IMR-90 (cell line): ENCODE data around the gene LYPD6B. TPM values are rescaled to one million over a fixed set of nuclear protein-coding genes. Genes with fewer than 3 reads are reported as not detected.

Source experiments
- ATAC-seq: fragments of 200-7000 bp; cut with Tn5 transposase; 2 replicates; pipeline ENCODE4 v1.9.1; 2020; ENCODE audit warnings: low read depth, mild to moderate bottlenecking, moderate library complexity
- BruUV-seq: library from RNA; stranded (reverse); fragments of 400-500 nt; replicated peaks from 2 replicates; lab custom pipeline; 2021; lab: Mats Ljungman, UMichigan
- CTCF ChIA-PET: fragments of 300-600 bp; formaldehyde crosslinking; extraction: SDS; loops from one replicate; lab custom pipeline; 2021; ENCODE audit warnings: antibody characterized with exemption; lab: Yijun Ruan, JAX
- POLR2A ChIA-PET: fragments of 300-600 bp; sonication (Branson Sonifier 250); formaldehyde crosslinking; loops from one replicate; lab custom pipeline; 2022; ENCODE audit warnings: antibody characterized with exemption; ENCODE audit not compliant: unreplicated experiment; lab: Charles Lee
- DNase-seq: peaks from one replicate; pipeline ENCODE4 v3.0.0; 2013
- H2AFZ ChIP-seq: replicated peaks from 2 replicates; pipeline ENCODE3; 2013; ENCODE audit warnings: low read length, mild to moderate bottlenecking; ENCODE audit not compliant: poor library complexity
- H2AK5ac ChIP-seq: 2 replicates; pipeline ENCODE4 v1.6.1; 2013; ENCODE audit warnings: low read depth, low read length, inconsistent platforms
- H2AK9ac ChIP-seq: replicated peaks from 2 replicates; pipeline ENCODE3; 2013; ENCODE audit warnings: mild to moderate bottlenecking, low read depth, low read length, moderate library complexity; ENCODE audit not compliant: poor library complexity
- H2BK120ac ChIP-seq: 2 replicates; pipeline ENCODE4 v1.6.1; 2013; ENCODE audit warnings: low read depth, low read length, inconsistent platforms
- H2BK15ac ChIP-seq: 3 replicates; pipeline ENCODE4 v1.6.1; 2013; ENCODE audit warnings: low read depth, low read length, inconsistent platforms
- H2BK20ac ChIP-seq: 2 replicates; pipeline ENCODE4 v1.6.1; 2013; ENCODE audit warnings: low read depth, mild to moderate bottlenecking, inconsistent platforms, low read length, moderate library complexity
- H2BK5ac ChIP-seq: 2 replicates; pipeline ENCODE4 v1.6.1; 2013; ENCODE audit warnings: mild to moderate bottlenecking, low read depth, low read length, inconsistent platforms; ENCODE audit not compliant: poor library complexity, severe bottlenecking
- H3K14ac ChIP-seq: replicated peaks from 2 replicates; pipeline ENCODE4 v1.6.1; 2013; ENCODE audit warnings: low read depth, low read length, inconsistent platforms
- H3K18ac ChIP-seq: 2 replicates; pipeline ENCODE4 v1.6.1; 2013; ENCODE audit warnings: low read depth, low read length, control low read depth
- H3K23ac ChIP-seq: 2 replicates; pipeline ENCODE4 v1.6.1; 2013; ENCODE audit warnings: low read depth, low read length, inconsistent platforms
- H3K27ac ChIP-seq: 2 replicates; pipeline ENCODE4 v1.5.1; 2013; ENCODE audit warnings: mild to moderate bottlenecking, control low read depth, low read length; ENCODE audit not compliant: insufficient read depth
- H3K27me3 ChIP-seq: 2 replicates; pipeline ENCODE4 v1.6.1; 2013; ENCODE audit warnings: low read length; ENCODE audit not compliant: control insufficient read depth, insufficient read depth
- H3K36me3 ChIP-seq: 2 replicates; pipeline ENCODE4 v1.6.1; 2013; ENCODE audit warnings: low read length, mixed read lengths; ENCODE audit not compliant: control insufficient read depth, insufficient read depth
- H3K4ac ChIP-seq: 2 replicates; pipeline ENCODE4 v1.6.1; 2013; ENCODE audit warnings: low read depth, low read length, inconsistent platforms
- H3K4me1 ChIP-seq: 2 replicates; pipeline ENCODE4 v1.6.1; 2013; ENCODE audit warnings: low read length, mixed read lengths; ENCODE audit not compliant: control insufficient read depth, insufficient read depth
- H3K4me2 ChIP-seq: 2 replicates; pipeline ENCODE4 v1.6.1; 2013; ENCODE audit warnings: low read depth, mild to moderate bottlenecking, control low read depth, low read length, moderate library complexity
- H3K4me3 ChIP-seq: 2 replicates; pipeline ENCODE4 v1.5.1; 2013; ENCODE audit warnings: low read depth, mild to moderate bottlenecking, control low read depth, low read length, moderate library complexity; ENCODE audit not compliant: insufficient read depth
- H3K56ac ChIP-seq: 2 replicates; pipeline ENCODE4 v1.6.1; 2013; ENCODE audit warnings: low read length, inconsistent platforms; ENCODE audit not compliant: insufficient read depth; ENCODE audit errors: extremely low read depth
- H3K79me1 ChIP-seq, 2 experiments: 2 replicates each; pipeline ENCODE4 v1.6.1; 2013; ENCODE audit warnings: low read length in 2 of 2, inconsistent platforms in 1 of 2, low read depth in 1 of 2
- H3K9ac ChIP-seq: 2 replicates; pipeline ENCODE4 v1.6.1; 2013; ENCODE audit warnings: low read depth, low read length, control low read depth
- H3K9me1 ChIP-seq: 2 replicates; pipeline ENCODE4 v1.6.1; 2013; ENCODE audit warnings: low read length, inconsistent platforms; ENCODE audit not compliant: insufficient read depth
- H3K9me3 ChIP-seq: 2 replicates; pipeline ENCODE4 v1.6.1; 2013; ENCODE audit warnings: low read length; ENCODE audit not compliant: control insufficient read depth, insufficient read depth
- H4K20me1 ChIP-seq: 2 replicates; pipeline ENCODE4 v1.6.1; 2013; ENCODE audit warnings: low read length, inconsistent platforms; ENCODE audit not compliant: insufficient read depth
- H4K5ac ChIP-seq: 2 replicates; pipeline ENCODE4 v1.6.1; 2013; ENCODE audit warnings: mild to moderate bottlenecking, low read depth, low read length, control low read depth
- H4K8ac ChIP-seq, 2 experiments: 2 replicates each; pipeline ENCODE4 v1.6.1; 2013; ENCODE audit warnings: low read depth in 2 of 2, low read length in 2 of 2, control low read depth in 1 of 2, inconsistent platforms in 1 of 2
- H4K91ac ChIP-seq: 2 replicates; pipeline ENCODE4 v1.6.1; 2013; ENCODE audit warnings: low read depth, low read length, inconsistent platforms; ENCODE audit not compliant: insufficient read depth
- FOS ChIP-seq: fragments of 150-350 bp; IDR thresholded peaks from 2 replicates; pipeline ENCODE4 v1.6.1; 2016; ENCODE audit warnings: low read depth, low read length
- MXI1 ChIP-seq: IDR thresholded peaks from 2 replicates; pipeline ENCODE4 v1.6.1; 2012; ENCODE audit warnings: low read depth, mild to moderate bottlenecking, low read length, moderate library complexity, borderline replicate concordance
- WGBS, 2 experiments: methylation state at CpG; one replicate each; pipeline versions ENCODE4 v1.1.5 to v1.1.7; 2013; ENCODE audit warnings: missing lambda C conversion rate in 2 of 2; ENCODE audit not compliant: insufficient read length in 1 of 2; ENCODE audit errors: extremely low coverage in 2 of 2; 5-methylcytosine and 5-hydroxymethylcytosine counted together
- dilution Hi-C: fragments of 300-500 bp; cut with HindIII; formaldehyde crosslinking; loops from one replicate; pipeline ENCODE4 v1.14.3; 2018; ENCODE audit warnings: low sequenced_read_pairs; ENCODE audit not compliant: unreplicated experiment
- in situ Hi-C: fragments of 300-500 bp; cut with MboI; formaldehyde crosslinking; loops from 3 replicates; pipeline ENCODE4 v1.14.3; 2019; ENCODE audit warnings: low sequenced_read_pairs, inconsistent platforms, mixed read lengths
- intact Hi-C: fragments of 100-400 bp; cut with micrococcal nuclease; formaldehyde crosslinking; loops from 2 replicates; pipeline ENCODE4 v1.10.0; 2022
- polyA plus RNA-seq, 3 experiments: library from polyadenylated mRNA; depleted of rRNA; stranded (reverse); fragments of >200 nt; gene quantifications; 2 replicates each; pipeline ENCODE4 v1.2.3, GENCODE V29; 2012; ENCODE audit warnings: low replicate concordance in 1 of 3
- total RNA-seq: library from RNA; depleted of rRNA; stranded (reverse); fragments of >200 nt; gene quantifications from 2 replicates; pipeline ENCODE4 v1.2.3, GENCODE V29; 2012

The LYPD6B gene
- total and polyA plus RNA-seq, 2 of the 4 experiments (the other 2 are of a cell fraction), result 0.05 TPM; not detected in 1

- Histone ChIP-seq H4K91ac (no peak overlapping the region), H3K4me3 (no peak overlapping the region), H2BK5ac (no peak overlapping the region), H3K18ac (no peak overlapping the region), H2AK5ac (no peak overlapping the region), H2AK9ac (no peak overlapping the region), H4K20me1 (no peaks in the 10 kb centered on the region), H3K4ac (no peak overlapping the region), H2BK15ac (no peak overlapping the region), H3K27me3 (no peaks in the 10 kb centered on the region), H3K4me1 (no peaks in the 10 kb centered on the region), H3K9ac (no peak overlapping the region), H2BK20ac (no peak overlapping the region), H3K9me3 (no peaks in the 10 kb centered on the region), H3K79me1 (no peaks in the 10 kb centered on the region), H3K4me2 (no peak overlapping the region), H3K27ac (no peak overlapping the region), H2BK120ac (no peak overlapping the region), H4K5ac (no peak overlapping the region), H3K23ac (no peak overlapping the region), H3K14ac (no peak overlapping the region), H3K9me1 (no peaks in the 10 kb centered on the region), H4K8ac (no peak overlapping the region), H3K56ac (no peak overlapping the region), H3K36me3 (no peaks in the 10 kb centered on the region), H2AFZ (no peak overlapping the region)
- no peak for DNase-seq
- intact Hi-C loops, result no loop called here
- no CpG with 5 or more reads among the region's 4 CpGs for WGBS, 2 experiments
- in situ Hi-C loops, result no loop called here
- no peak for TF ChIP-seq MXI1
- no peak for TF ChIP-seq FOS
- BruUV-seq, result no TSS peak
- ATAC-seq, result no peak
- POLR2A ChIA-PET, result no interaction called here
- CTCF ChIA-PET, result no interaction called here
- dilution Hi-C loops, result no loop called here
Measured at GRCh38 chr2:149167941-149168340, 129.4 kb downstream of the LYPD6B start.
